Endothelial cell of umbilical vein (primary cell): ENCODE data around the gene PREP. TPM values are rescaled to one million over a fixed set of nuclear protein-coding genes. Genes with fewer than 3 reads are reported as not detected.

ENCODE experiments used
- BruUV-seq: library from RNA; stranded (reverse); fragments of 400-500 nt; replicated peaks from 2 replicates; lab custom pipeline; 2021; lab: Mats Ljungman, UMichigan
- CTCF ChIA-PET: fragments of 300-600, 350-600 bp; sonication (Branson Sonifier 250); formaldehyde crosslinking; loops from one replicate; lab custom pipeline; 2021; ENCODE audit warnings: antibody characterized with exemption, inconsistent platforms; lab: Charles Lee
- POLR2A ChIA-PET: fragments of 300-600, 350-600 bp; sonication (Branson Sonifier 250); formaldehyde crosslinking; loops from one replicate; lab custom pipeline; 2021; ENCODE audit warnings: antibody characterized with exemption, inconsistent platforms; lab: Charles Lee
- DNase-seq: peaks from one replicate; pipeline ENCODE4 v3.0.0-alpha.2; 2011; ENCODE audit warnings: low read depth, low spot score
- FAIRE-seq: peaks from 2 replicates; lab custom pipeline; 2011; peaks lifted over from hg19 to GRCh38; lab: Jason Lieb, UNC
- H2AFZ ChIP-seq: 2 replicates; pipeline ENCODE4 v1.6.0; 2012; ENCODE audit warnings: low read depth, low read length, control low read depth, inconsistent platforms
- H3K27ac ChIP-seq: 2 replicates; pipeline ENCODE4 v1.5.1; 2011; ENCODE audit warnings: low read depth, mild to moderate bottlenecking, control low read depth, low read length, moderate library complexity; ENCODE audit not compliant: insufficient read depth
- H3K27me3 ChIP-seq, 2 experiments: 2 replicates each; pipeline versions ENCODE4 v1.6.0 to v1.6.1; 2011; ENCODE audit warnings: low read length in 2 of 2, mixed read lengths in 1 of 2; ENCODE audit not compliant: control insufficient read depth in 2 of 2, insufficient read depth in 2 of 2
- H3K36me3 ChIP-seq, 2 experiments: 2 replicates in 1 of 2; 3 replicates in 1 of 2; pipeline ENCODE4 v1.5.1; 2011; ENCODE audit warnings: low read length in 2 of 2, mild to moderate bottlenecking in 1 of 2, moderate library complexity in 1 of 2; ENCODE audit not compliant: control insufficient read depth in 2 of 2, insufficient read depth in 2 of 2; ENCODE audit errors: extremely low read depth in 1 of 2
- H3K4me1 ChIP-seq: 3 replicates; pipeline ENCODE4 v1.5.1; 2011; ENCODE audit warnings: mild to moderate bottlenecking, low read length; ENCODE audit not compliant: control insufficient read depth, insufficient read depth; ENCODE audit errors: extremely low read depth
- H3K4me2 ChIP-seq: 2 replicates; pipeline ENCODE4 v1.6.1; 2011; ENCODE audit warnings: low read length, control low read depth, mixed read lengths; ENCODE audit not compliant: insufficient read depth
- H3K4me3 ChIP-seq, 3 experiments: fragments of 200-600 bp in 1 of 3; sonication (generic), shearing (Covaris generic) in 1 of 3; replicated peaks in 1 of 3; 2 replicates each; pipeline ENCODE4 v1.5.1; 2011 to 2016; ENCODE audit warnings: control low read depth in 3 of 3, low read length in 3 of 3, mild to moderate bottlenecking in 2 of 3, inconsistent platforms in 1 of 3, low read depth in 1 of 3, moderate library complexity in 1 of 3; ENCODE audit not compliant: insufficient read depth in 1 of 3
- H3K79me2 ChIP-seq: 2 replicates; pipeline ENCODE4 v1.6.0; 2012; ENCODE audit warnings: low read length, inconsistent platforms; ENCODE audit not compliant: control insufficient read depth, insufficient read depth
- H3K9ac ChIP-seq: replicated peaks from 2 replicates; pipeline ENCODE3; 2011; ENCODE audit warnings: low read length, control low read depth; ENCODE audit not compliant: insufficient read depth; ENCODE audit errors: extremely low read depth
- H3K9me1 ChIP-seq: replicated peaks from 3 replicates; pipeline ENCODE4 v1.6.0; 2011; ENCODE audit warnings: mild to moderate bottlenecking, low read length; ENCODE audit not compliant: control insufficient read depth, insufficient read depth; ENCODE audit errors: extremely low read depth
- H3K9me3 ChIP-seq: replicated peaks from 2 replicates; pipeline ENCODE4 v1.5.1; 2012; ENCODE audit warnings: low read length, inconsistent platforms; ENCODE audit not compliant: control insufficient read depth, insufficient read depth
- H4K20me1 ChIP-seq: replicated peaks from 2 replicates; pipeline ENCODE3; 2011; ENCODE audit warnings: mild to moderate bottlenecking, low read length; ENCODE audit not compliant: control insufficient read depth, insufficient read depth; ENCODE audit errors: extremely low read depth
- EZH2 ChIP-seq: IDR thresholded peaks from 2 replicates; pipeline ENCODE4 v1.6.1; 2012; ENCODE audit warnings: borderline replicate concordance, low read depth, mild to moderate bottlenecking, moderate library complexity, low read length, inconsistent platforms; ENCODE audit not compliant: severe bottlenecking
- GATA2 ChIP-seq: IDR thresholded peaks from 2 replicates; pipeline ENCODE4 v1.7.0; 2011; ENCODE audit warnings: low read depth, mild to moderate bottlenecking, moderate library complexity, mixed read lengths, low read length; ENCODE audit not compliant: insufficient read length, insufficient read depth
- dilution Hi-C: fragments of 300-500 bp; cut with MboI; formaldehyde crosslinking; loops from one replicate; pipeline ENCODE4 v1.15.0; 2019; ENCODE audit warnings: low sequenced_read_pairs; ENCODE audit not compliant: extremely low pct_ligation_motif_present
- intact Hi-C: fragments of 100-400 bp; cut with micrococcal nuclease; formaldehyde crosslinking; loops from one replicate; pipeline ENCODE4 v1.10.0; 2022
- polyA plus RNA-seq, 4 experiments: library from polyadenylated mRNA; depleted of rRNA in 3 of 4; stranded (reverse) in 3 of 4; unstranded in 1 of 4; fragments of >200 nt; gene quantifications; 2 replicates each; pipeline versions ENCODE4 v1.2.1 to v1.2.3, GENCODE V29; 2011 to 2012; ENCODE audit warnings: missing spikeins in 1 of 4
- total RNA-seq: library from RNA; stranded (reverse); gene quantifications from 2 replicates; pipeline ENCODE4 v1.2.3, GENCODE V29; 2021
- TF ChIP-seq, protein P1 (sequence below), 2 donors: IDR thresholded peaks; 1 replicate in 1 of 2; 2 replicates in 1 of 2; pipeline ENCODE4 v1.5.1; 2011; ENCODE audit warnings: low read length in 2 of 2, mild to moderate bottlenecking in 2 of 2, moderate library complexity in 2 of 2, control low read depth in 1 of 2, inconsistent platforms in 1 of 2, low read depth in 1 of 2; ENCODE audit not compliant: insufficient read depth in 1 of 2; ENCODE audit errors: extremely low read depth in 1 of 2

The PREP gene
- total and polyA plus RNA-seq, 2 donors (not counting 3 experiments of a cell fraction or from before 2014, with no cell fraction given): 17.2 to 37.7 TPM

DNA sequence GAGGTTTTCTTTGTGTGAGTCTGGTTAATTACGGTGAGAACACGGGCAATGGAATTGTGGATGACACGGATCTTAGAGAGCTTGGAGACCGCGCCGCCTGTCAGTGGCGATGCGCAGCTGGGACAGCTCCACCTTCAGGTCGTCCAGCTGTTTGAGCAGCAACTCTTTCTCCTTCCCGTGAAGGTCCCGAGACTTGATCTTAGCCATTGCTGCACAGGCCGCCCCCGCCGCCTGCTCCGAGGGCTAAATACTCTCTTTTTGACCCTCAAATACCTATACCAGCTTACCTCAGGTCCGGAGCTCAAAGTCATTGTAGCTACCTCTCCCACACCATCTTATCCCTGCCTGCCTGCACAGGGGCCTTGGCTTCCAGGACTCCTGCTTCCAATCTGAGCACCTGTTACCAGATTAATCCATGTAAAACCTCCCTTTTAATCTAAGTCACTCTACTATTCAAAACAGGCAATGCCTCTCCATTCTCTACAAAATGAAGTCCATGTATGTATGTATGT, 100.2 kb downstream of the PREP start:
- intact Hi-C loops (no loop called here), dilution Hi-C loops (no loop called here)
- FAIRE-seq: no peak
- no peak overlapping the region for H3K27ac ChIP-seq
- H3K4me1 ChIP-seq: no peaks in the 10 kb centered on the region
- no peaks in the 10 kb centered on the region for H3K9me1 ChIP-seq
- no peak overlapping the region for H3K4me3 ChIP-seq
- POLR2A ChIA-PET: no interaction called here
- TF ChIP-seq, protein P1, sequence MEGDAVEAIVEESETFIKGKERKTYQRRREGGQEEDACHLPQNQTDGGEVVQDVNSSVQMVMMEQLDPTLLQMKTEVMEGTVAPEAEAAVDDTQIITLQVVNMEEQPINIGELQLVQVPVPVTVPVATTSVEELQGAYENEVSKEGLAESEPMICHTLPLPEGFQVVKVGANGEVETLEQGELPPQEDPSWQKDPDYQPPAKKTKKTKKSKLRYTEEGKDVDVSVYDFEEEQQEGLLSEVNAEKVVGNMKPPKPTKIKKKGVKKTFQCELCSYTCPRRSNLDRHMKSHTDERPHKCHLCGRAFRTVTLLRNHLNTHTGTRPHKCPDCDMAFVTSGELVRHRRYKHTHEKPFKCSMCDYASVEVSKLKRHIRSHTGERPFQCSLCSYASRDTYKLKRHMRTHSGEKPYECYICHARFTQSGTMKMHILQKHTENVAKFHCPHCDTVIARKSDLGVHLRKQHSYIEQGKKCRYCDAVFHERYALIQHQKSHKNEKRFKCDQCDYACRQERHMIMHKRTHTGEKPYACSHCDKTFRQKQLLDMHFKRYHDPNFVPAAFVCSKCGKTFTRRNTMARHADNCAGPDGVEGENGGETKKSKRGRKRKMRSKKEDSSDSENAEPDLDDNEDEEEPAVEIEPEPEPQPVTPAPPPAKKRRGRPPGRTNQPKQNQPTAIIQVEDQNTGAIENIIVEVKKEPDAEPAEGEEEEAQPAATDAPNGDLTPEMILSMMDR (IDR thresholded peaks at IDR 0.05; ENCODE audit: extremely low read depth in 1 of 2, insufficient read depth in 1 of 2, low read depth in 1 of 2, low read length in 2 of 2): no peak
- TF ChIP-seq GATA2 (no peak), EZH2 (no peak)
- H3K27me3 ChIP-seq: no peaks in the 10 kb centered on the region
- DNase-seq: no peak
- BruUV-seq: no TSS peak
- H3K4me2 ChIP-seq: no peak overlapping the region
- no peaks in the 10 kb centered on the region for H3K9me3 ChIP-seq
- H2AFZ ChIP-seq: no peak overlapping the region
- no peaks in the 10 kb centered on the region for H3K79me2 ChIP-seq
- H4K20me1 ChIP-seq: no peaks in the 10 kb centered on the region
- H3K36me3 ChIP-seq: peaks cover 0 to 2% of the 10 kb centered on the region in 2 experiments
- H3K9ac ChIP-seq: no peak overlapping the region
- CTCF ChIA-PET: interaction anchor here (1.2 kb wide), 1 partner anchor 19 kb away, joined by 3 read pairs; no protein-coding TSS in a partner anchor
